GM23338 (cell line): ENCODE measurements around the gene RPH3AL. TPM values are rescaled to one million over a fixed set of nuclear protein-coding genes. Genes with fewer than 3 reads are reported as not detected.
A peak's percentile ranks its signal among the peaks of the same experiment; 100 is the strongest.

Experiments
- ATAC-seq: fragments of 200-7000 bp; cut with Tn5 transposase; 3 replicates; pipeline ENCODE4 v1.9.1; 2020
- DNase-seq: peaks from one replicate; pipeline ENCODE4 v3.0.0-alpha.2; 2015; ENCODE audit warnings: low spot score
- H2AFZ ChIP-seq: fragments of 200-600 bp; sonication (generic); 2 replicates; pipeline ENCODE4 v1.8.0; 2016; ENCODE audit warnings: antibody characterized with exemption, mild to moderate bottlenecking, moderate library complexity
- H3F3A ChIP-seq: fragments of 200-600 bp; sonication (generic); replicated peaks from 2 replicates; pipeline ENCODE4 v1.8.0; 2017; ENCODE audit warnings: antibody characterized with exemption, mixed run types, low read depth
- H3K27ac ChIP-seq: fragments of 200-600 bp; sonication (generic); 2 replicates; pipeline ENCODE4 v1.6.1; 2016; ENCODE audit warnings: low read depth
- H3K27me3 ChIP-seq: fragments of 200-600 bp; sonication (generic); 2 replicates; pipeline ENCODE4 v1.8.0; 2016; ENCODE audit warnings: mild to moderate bottlenecking, mixed run types, moderate library complexity; ENCODE audit not compliant: insufficient read depth
- H3K36me3 ChIP-seq: fragments of 200-600 bp; sonication (generic); 2 replicates; pipeline ENCODE4 v1.8.0; 2016; ENCODE audit warnings: mild to moderate bottlenecking; ENCODE audit not compliant: insufficient read depth
- H3K4me1 ChIP-seq: fragments of 200-600 bp; sonication (generic); 2 replicates; pipeline ENCODE4 v1.8.0; 2016; ENCODE audit warnings: mild to moderate bottlenecking, moderate library complexity; ENCODE audit not compliant: insufficient read depth
- H3K4me2 ChIP-seq: fragments of 200-600 bp; sonication (generic); 2 replicates; pipeline ENCODE4 v1.7.1; 2017; ENCODE audit warnings: mixed run types
- H3K4me3 ChIP-seq: fragments of 200-600 bp; sonication (generic); 2 replicates; pipeline ENCODE4 v1.6.1; 2016; ENCODE audit warnings: mixed run types
- H3K79me2 ChIP-seq: fragments of 200-600 bp; sonication (generic); replicated peaks from 2 replicates; pipeline ENCODE4 v1.8.0; 2017; ENCODE audit warnings: mild to moderate bottlenecking; ENCODE audit not compliant: insufficient read depth
- H3K9me2 ChIP-seq: fragments of 200-600 bp; sonication (generic); 2 replicates; pipeline ENCODE4 v1.8.0; 2017; ENCODE audit not compliant: insufficient read depth
- H4K20me1 ChIP-seq: fragments of 200-600 bp; sonication (generic); replicated peaks from 2 replicates; pipeline ENCODE4 v1.8.0; 2017; ENCODE audit warnings: mild to moderate bottlenecking; ENCODE audit not compliant: insufficient read depth
- H3K27ac Mint-ChIP-seq: 2 replicates; pipeline ENCODE4 v1.8.0; 2020; ENCODE audit warnings: inconsistent platforms, mild to moderate bottlenecking, moderate library complexity, mixed read lengths
- H3K27me3 Mint-ChIP-seq: 3 replicates; pipeline ENCODE4 v1.8.0; 2022; ENCODE audit warnings: low read depth, mild to moderate bottlenecking, moderate library complexity, mixed read lengths, inconsistent platforms; ENCODE audit not compliant: insufficient read depth, poor library complexity
- H3K36me3 Mint-ChIP-seq: 3 replicates; pipeline ENCODE4 v1.8.0; 2021; ENCODE audit warnings: low read depth, mild to moderate bottlenecking, inconsistent platforms, moderate library complexity, mixed read lengths
- H3K4me1 Mint-ChIP-seq: 3 replicates; pipeline ENCODE4 v1.8.0; 2020; ENCODE audit warnings: mild to moderate bottlenecking, inconsistent platforms, mixed read lengths
- H3K4me3 Mint-ChIP-seq: 3 replicates; pipeline ENCODE4 v1.8.0; 2021; ENCODE audit warnings: moderate library complexity, mild to moderate bottlenecking, inconsistent platforms, mixed read lengths
- H3K9me3 Mint-ChIP-seq: 3 replicates; pipeline ENCODE4 v1.8.0; 2020; ENCODE audit warnings: moderate library complexity, mild to moderate bottlenecking, inconsistent platforms, mixed read lengths
- CREB1 ChIP-seq: fragments of 250-450 bp; sonication (Bioruptor Pico); IDR thresholded peaks from 2 replicates; pipeline ENCODE4 v1.5.0; 2020; ENCODE audit warnings: low read depth, mild to moderate bottlenecking, moderate library complexity
- ETS1 ChIP-seq: IDR thresholded peaks from 2 replicates; pipeline ENCODE4 v1.6.1; 2016; ENCODE audit warnings: antibody characterized with exemption
- EZH2 ChIP-seq: fragments of 200-600 bp; sonication (generic); IDR thresholded peaks from one replicate; pipeline ENCODE4 v1.8.0; 2017; ENCODE audit warnings: antibody characterized with exemption, mild to moderate bottlenecking, low read depth; ENCODE audit not compliant: unreplicated experiment
- EZH2phosphoT487 ChIP-seq: fragments of 200-600 bp; sonication (generic); IDR thresholded peaks from one replicate; pipeline ENCODE4 v1.8.1; 2018; ENCODE audit warnings: antibody characterized with exemption; ENCODE audit not compliant: unreplicated experiment
- JUNB ChIP-seq: IDR thresholded peaks from one replicate; pipeline ENCODE4 v1.6.1; 2016; ENCODE audit warnings: antibody characterized with exemption; ENCODE audit not compliant: unreplicated experiment
- NANOG ChIP-seq: IDR thresholded peaks from 2 replicates; pipeline ENCODE4 v1.6.1; 2016; ENCODE audit warnings: antibody characterized with exemption, borderline replicate concordance
- POLR2AphosphoS5 ChIP-seq: IDR thresholded peaks from 2 replicates; pipeline ENCODE4 v1.6.1; 2016; ENCODE audit warnings: antibody characterized with exemption, low read depth
- STAT1 ChIP-seq: IDR thresholded peaks from one replicate; pipeline ENCODE4 v1.6.1; 2016; ENCODE audit warnings: antibody characterized with exemption; ENCODE audit not compliant: unreplicated experiment
- ZNF114 ChIP-seq: fragments of 250-450 bp; sonication (Bioruptor Pico); IDR thresholded peaks from 2 replicates; pipeline ENCODE4 v1.5.0; 2020; ENCODE audit warnings: mild to moderate bottlenecking, moderate library complexity
- ZNF331 ChIP-seq: fragments of 250-450 bp; sonication (Bioruptor Pico); IDR thresholded peaks from 2 replicates; pipeline ENCODE4 v1.5.0; 2020; ENCODE audit warnings: low read depth, mild to moderate bottlenecking, moderate library complexity
- ZNF462 ChIP-seq: fragments of 250-450 bp; sonication (Bioruptor Pico); IDR thresholded peaks from 2 replicates; pipeline ENCODE4 v1.5.0; 2020; ENCODE audit warnings: mild to moderate bottlenecking, moderate library complexity
- polyA plus RNA-seq: library from polyadenylated mRNA; unstranded; fragments of >200 nt; fragmentation: Nextera tagmentation; extraction: Ambion mirVana; gene quantifications from 2 replicates; pipeline ENCODE4 v1.2.1, GENCODE V29; 2016
- total RNA-seq: library from RNA; depleted of rRNA; stranded (reverse); fragments of >200 nt; shearing (Covaris generic); gene quantifications from 2 replicates; pipeline ENCODE4 v1.2.3, GENCODE V29; 2014
- TF ChIP-seq, protein P1 (sequence below), 2 experiments: fragments of 200-600 bp in 1 of 2; sonication (generic) in 1 of 2; conservative IDR thresholded peaks; 2 replicates each; pipeline versions ENCODE4 v1.5.1 to v1.6.1; 2016 to 2017; ENCODE audit warnings: antibody characterized with exemption in 2 of 2, low read depth in 2 of 2, mild to moderate bottlenecking in 2 of 2, moderate library complexity in 1 of 2

Gene RPH3AL
- total and polyA plus RNA-seq, 2 experiments from 2014 or later: 2.7 to 6.3 TPM

GRCh38 chr17:259341-259976 is 93.1 kb downstream of the RPH3AL start:
- peaks cover 5% of the 10 kb centered on the region; the same call in 1 of the 2 replicates for H3K27me3 ChIP-seq
- H2AFZ ChIP-seq: no peak overlapping the region
- H3F3A ChIP-seq: peaks cover 11% of the 10 kb centered on the region; the same call in 1 of the 2 replicates
- no peaks in the 10 kb centered on the region for H4K20me1 ChIP-seq
- ATAC-seq (peak; percentile 88), DNase-seq (peak; percentile 84)
- Mint-ChIP-seq H3K4me1 (peaks cover 34% of the 10 kb centered on the region), H3K36me3 (peaks cover 43% of the 10 kb centered on the region), H3K27me3 (peaks cover 10% of the 10 kb centered on the region), H3K4me3 (peak overlapping the region; percentile 48), H3K27ac (peak overlapping the region; percentile 74), H3K9me3 (peaks cover 49% of the 10 kb centered on the region)
- TF ChIP-seq ZNF114 (CRISPR knock-in tag) (no peak), NANOG (peak; percentile 80; the same call in 1 of the 2 replicates)
- no peaks in the 10 kb centered on the region for H3K9me2 ChIP-seq
- H3K4me3 ChIP-seq: peak overlapping the region; percentile 38; the same call in 1 of the 2 replicates
- H3K4me1 ChIP-seq: peaks cover 24% of the 10 kb centered on the region
- no peaks in the 10 kb centered on the region for H3K36me3 ChIP-seq
- no peaks in the 10 kb centered on the region for H3K79me2 ChIP-seq
- H3K27ac ChIP-seq: peak overlapping the region; percentile 89
- H3K4me2 ChIP-seq: peak overlapping the region; percentile 61

DNA sequence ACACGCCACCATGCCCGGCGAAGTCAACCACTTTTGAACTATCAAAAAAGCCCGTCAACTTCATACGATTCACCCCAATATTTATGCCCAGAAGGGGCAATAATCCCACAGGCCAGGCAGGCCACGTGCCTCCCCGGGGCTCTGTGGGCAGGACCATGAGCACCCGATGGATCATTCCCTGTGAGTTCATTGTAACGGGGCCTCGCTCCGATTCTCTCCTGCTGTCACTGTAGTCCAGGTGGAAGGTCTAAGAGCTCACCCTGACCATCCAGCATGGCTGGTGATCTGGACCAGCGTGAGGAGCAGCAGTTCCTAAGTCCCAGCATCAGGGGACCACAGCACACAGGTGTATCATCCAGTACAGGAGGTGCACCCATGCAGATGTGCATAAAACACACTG is 93.7 kb downstream of the RPH3AL start:
- Histone ChIP-seq H3K4me1 (peaks cover 24% of the 10 kb centered on the region), H3K9me2 (no peaks in the 10 kb centered on the region), H3K27ac (peak overlapping the region; percentile 89), H3K27me3 (peaks cover 5% of the 10 kb centered on the region; the same call in 1 of the 2 replicates), H3K36me3 (no peaks in the 10 kb centered on the region), H3K4me2 (peak overlapping the region; percentile 61), H2AFZ (no peak overlapping the region), H3F3A (peaks cover 11% of the 10 kb centered on the region; the same call in 1 of the 2 replicates), H3K79me2 (no peaks in the 10 kb centered on the region), H3K4me3 (peak overlapping the region; percentile 38; the same call in 1 of the 2 replicates), H4K20me1 (no peaks in the 10 kb centered on the region)
- Mint-ChIP-seq H3K4me1 (peaks cover 34% of the 10 kb centered on the region), H3K27ac (peak overlapping the region; percentile 74), H3K36me3 (peaks cover 42% of the 10 kb centered on the region), H3K9me3 (peaks cover 48% of the 10 kb centered on the region), H3K4me3 (peak overlapping the region; percentile 48; the same call in 1 of the 3 replicates), H3K27me3 (peaks cover 10% of the 10 kb centered on the region)
- ATAC-seq (no peak), DNase-seq (no peak)
- TF ChIP-seq POLR2AphosphoS5: no peak
- TF ChIP-seq, protein P1, sequence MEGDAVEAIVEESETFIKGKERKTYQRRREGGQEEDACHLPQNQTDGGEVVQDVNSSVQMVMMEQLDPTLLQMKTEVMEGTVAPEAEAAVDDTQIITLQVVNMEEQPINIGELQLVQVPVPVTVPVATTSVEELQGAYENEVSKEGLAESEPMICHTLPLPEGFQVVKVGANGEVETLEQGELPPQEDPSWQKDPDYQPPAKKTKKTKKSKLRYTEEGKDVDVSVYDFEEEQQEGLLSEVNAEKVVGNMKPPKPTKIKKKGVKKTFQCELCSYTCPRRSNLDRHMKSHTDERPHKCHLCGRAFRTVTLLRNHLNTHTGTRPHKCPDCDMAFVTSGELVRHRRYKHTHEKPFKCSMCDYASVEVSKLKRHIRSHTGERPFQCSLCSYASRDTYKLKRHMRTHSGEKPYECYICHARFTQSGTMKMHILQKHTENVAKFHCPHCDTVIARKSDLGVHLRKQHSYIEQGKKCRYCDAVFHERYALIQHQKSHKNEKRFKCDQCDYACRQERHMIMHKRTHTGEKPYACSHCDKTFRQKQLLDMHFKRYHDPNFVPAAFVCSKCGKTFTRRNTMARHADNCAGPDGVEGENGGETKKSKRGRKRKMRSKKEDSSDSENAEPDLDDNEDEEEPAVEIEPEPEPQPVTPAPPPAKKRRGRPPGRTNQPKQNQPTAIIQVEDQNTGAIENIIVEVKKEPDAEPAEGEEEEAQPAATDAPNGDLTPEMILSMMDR (conservative IDR thresholded peaks at IDR 0.05; ENCODE audit: low read depth in 2 of 2): no peak
- TF ChIP-seq ZNF462 (CRISPR knock-in tag): no peak
- no peak for TF ChIP-seq ZNF114 (CRISPR knock-in tag)
- no peak for TF ChIP-seq ZNF331 (CRISPR knock-in tag)
- no peak for TF ChIP-seq EZH2
- no peak for TF ChIP-seq JUNB
- TF ChIP-seq CREB1 (CRISPR knock-in tag): no peak
- no peak for TF ChIP-seq STAT1
- no peak for TF ChIP-seq EZH2phosphoT487
- TF ChIP-seq ETS1: no peak
- TF ChIP-seq NANOG: no peak
